Left ventricle myocardium inferior (tissue), 1 donor: ENCODE measurements around the gene RBM38. TPM values are rescaled to one million over a fixed set of nuclear protein-coding genes. Genes with fewer than 3 reads are reported as not detected.

ENCODE experiments used
- DNase-seq: peaks from one replicate; pipeline ENCODE4 v3.0.0-alpha.2; 2020
- H3K27ac ChIP-seq: fragments of 200-600 bp; replicated peaks from 2 replicates; pipeline ENCODE4 v1.8.0; 2021
- H3K27me3 ChIP-seq: fragments of 200-600 bp; 2 replicates; pipeline ENCODE4 v1.8.0; 2021; ENCODE audit warnings: low read depth
- H3K36me3 ChIP-seq: fragments of 200-600 bp; 2 replicates; pipeline ENCODE4 v1.8.0; 2021
- H3K4me1 ChIP-seq: fragments of 200-600 bp; 2 replicates; pipeline ENCODE4 v1.8.0; 2021
- H3K4me3 ChIP-seq: fragments of 200-600 bp; 2 replicates; pipeline ENCODE4 v1.8.0; 2021; ENCODE audit warnings: mild to moderate bottlenecking, moderate library complexity
- H3K9me3 ChIP-seq: fragments of 200-600 bp; replicated peaks from 2 replicates; pipeline ENCODE4 v1.8.0; 2021
- intact Hi-C: fragments of 100-400 bp; cut with micrococcal nuclease; formaldehyde crosslinking; loops from one replicate; pipeline ENCODE4 v1.11.0; 2022
- total RNA-seq: library from RNA; stranded (reverse); fragmentation: NEBNext Ultra II Directional; extraction: Animal tissue kit (Norgen Biotek cat#: 25700); gene quantifications from one replicate; pipeline ENCODE4 v1.2.1, GENCODE V29; 2021
- TF ChIP-seq, protein P1 (sequence below): fragments of 200-600 bp; IDR thresholded peaks from 2 replicates; pipeline ENCODE4 v1.8.0; 2021; ENCODE audit warnings: antibody characterized with exemption, mild to moderate bottlenecking, borderline replicate concordance
- donor health status: DM: no; HTN: yes; CAD: no; lungs with severe emphysema.

Gene RBM38
- total RNA-seq, 1 donor from 2014 or later: 75.5 TPM

GRCh38 chr20:57391439-57392301 lies 474 bp downstream of the RBM38 start:
- intact Hi-C loops: no loop called here
- TF ChIP-seq, protein P1, sequence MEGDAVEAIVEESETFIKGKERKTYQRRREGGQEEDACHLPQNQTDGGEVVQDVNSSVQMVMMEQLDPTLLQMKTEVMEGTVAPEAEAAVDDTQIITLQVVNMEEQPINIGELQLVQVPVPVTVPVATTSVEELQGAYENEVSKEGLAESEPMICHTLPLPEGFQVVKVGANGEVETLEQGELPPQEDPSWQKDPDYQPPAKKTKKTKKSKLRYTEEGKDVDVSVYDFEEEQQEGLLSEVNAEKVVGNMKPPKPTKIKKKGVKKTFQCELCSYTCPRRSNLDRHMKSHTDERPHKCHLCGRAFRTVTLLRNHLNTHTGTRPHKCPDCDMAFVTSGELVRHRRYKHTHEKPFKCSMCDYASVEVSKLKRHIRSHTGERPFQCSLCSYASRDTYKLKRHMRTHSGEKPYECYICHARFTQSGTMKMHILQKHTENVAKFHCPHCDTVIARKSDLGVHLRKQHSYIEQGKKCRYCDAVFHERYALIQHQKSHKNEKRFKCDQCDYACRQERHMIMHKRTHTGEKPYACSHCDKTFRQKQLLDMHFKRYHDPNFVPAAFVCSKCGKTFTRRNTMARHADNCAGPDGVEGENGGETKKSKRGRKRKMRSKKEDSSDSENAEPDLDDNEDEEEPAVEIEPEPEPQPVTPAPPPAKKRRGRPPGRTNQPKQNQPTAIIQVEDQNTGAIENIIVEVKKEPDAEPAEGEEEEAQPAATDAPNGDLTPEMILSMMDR: no peak
- Histone ChIP-seq H3K9me3 (peaks cover under 1% of the 10 kb centered on the region), H3K4me1 (peaks cover 69% of the 10 kb centered on the region), H3K27me3 (no peaks in the 10 kb centered on the region), H3K27ac (peak overlapping the region; percentile 93), H3K36me3 (peaks cover 17% of the 10 kb centered on the region), H3K4me3 (peak overlapping the region; percentile 80)
- no peak for DNase-seq

DNA sequence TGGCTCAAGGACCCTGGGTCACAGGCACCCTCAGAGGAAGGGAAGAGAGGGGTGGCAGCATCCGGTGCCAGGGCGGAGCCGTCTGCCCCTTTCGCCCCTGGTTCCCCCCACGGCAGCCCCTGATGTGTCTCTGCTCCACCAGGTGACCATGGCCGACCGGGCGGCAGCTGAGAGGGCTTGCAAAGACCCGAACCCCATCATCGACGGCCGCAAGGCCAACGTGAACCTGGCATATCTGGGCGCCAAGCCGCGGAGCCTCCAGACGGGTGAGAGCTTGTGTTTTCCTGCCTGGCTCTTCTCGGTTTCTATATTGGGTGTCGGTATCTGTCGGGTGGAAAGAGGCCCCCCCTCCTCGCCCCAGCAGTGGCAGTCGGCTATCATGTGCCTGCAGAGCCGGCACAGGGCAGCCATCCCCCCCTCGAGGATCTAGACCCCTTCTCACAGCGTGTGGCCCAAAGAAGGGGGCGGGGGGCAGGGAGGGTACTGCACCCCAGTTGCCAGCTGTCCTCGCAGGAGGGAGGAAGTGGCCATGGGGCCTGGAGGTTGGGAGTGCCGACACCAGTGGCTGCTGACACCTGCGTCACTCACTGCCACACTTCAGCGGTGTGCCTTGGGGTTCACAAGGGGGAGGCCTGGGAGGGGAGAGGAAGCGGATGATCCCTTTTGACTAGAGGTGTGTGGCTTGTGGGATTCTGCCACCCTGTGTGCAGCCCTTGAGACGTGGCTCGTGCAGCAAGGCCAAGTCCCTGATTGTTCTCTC lies 1.5 kb downstream of the RBM38 start:
- DNase-seq: peak; percentile 68
- Histone ChIP-seq H3K27me3 (no peaks in the 10 kb centered on the region), H3K4me3 (peak overlapping the region; percentile 80), H3K9me3 (no peaks in the 10 kb centered on the region), H3K4me1 (peaks cover 80% of the 10 kb centered on the region), H3K36me3 (peaks cover 26% of the 10 kb centered on the region), H3K27ac (peak overlapping the region; percentile 93)
- TF ChIP-seq, protein P1: no peak
- intact Hi-C loops: no loop called here

GRCh38 chr20:57393321-57394120 lies 2.3 kb downstream of the RBM38 start:
- intact Hi-C loops: no loop called here
- DNase-seq: no peak
- Histone ChIP-seq H3K27me3 (no peaks in the 10 kb centered on the region), H3K9me3 (no peaks in the 10 kb centered on the region), H3K27ac (peak overlapping the region; percentile 93), H3K4me1 (peaks cover 88% of the 10 kb centered on the region), H3K36me3 (peaks cover 26% of the 10 kb centered on the region), H3K4me3 (peak overlapping the region; percentile 80)
- TF ChIP-seq, protein P1: no peak

DNA sequence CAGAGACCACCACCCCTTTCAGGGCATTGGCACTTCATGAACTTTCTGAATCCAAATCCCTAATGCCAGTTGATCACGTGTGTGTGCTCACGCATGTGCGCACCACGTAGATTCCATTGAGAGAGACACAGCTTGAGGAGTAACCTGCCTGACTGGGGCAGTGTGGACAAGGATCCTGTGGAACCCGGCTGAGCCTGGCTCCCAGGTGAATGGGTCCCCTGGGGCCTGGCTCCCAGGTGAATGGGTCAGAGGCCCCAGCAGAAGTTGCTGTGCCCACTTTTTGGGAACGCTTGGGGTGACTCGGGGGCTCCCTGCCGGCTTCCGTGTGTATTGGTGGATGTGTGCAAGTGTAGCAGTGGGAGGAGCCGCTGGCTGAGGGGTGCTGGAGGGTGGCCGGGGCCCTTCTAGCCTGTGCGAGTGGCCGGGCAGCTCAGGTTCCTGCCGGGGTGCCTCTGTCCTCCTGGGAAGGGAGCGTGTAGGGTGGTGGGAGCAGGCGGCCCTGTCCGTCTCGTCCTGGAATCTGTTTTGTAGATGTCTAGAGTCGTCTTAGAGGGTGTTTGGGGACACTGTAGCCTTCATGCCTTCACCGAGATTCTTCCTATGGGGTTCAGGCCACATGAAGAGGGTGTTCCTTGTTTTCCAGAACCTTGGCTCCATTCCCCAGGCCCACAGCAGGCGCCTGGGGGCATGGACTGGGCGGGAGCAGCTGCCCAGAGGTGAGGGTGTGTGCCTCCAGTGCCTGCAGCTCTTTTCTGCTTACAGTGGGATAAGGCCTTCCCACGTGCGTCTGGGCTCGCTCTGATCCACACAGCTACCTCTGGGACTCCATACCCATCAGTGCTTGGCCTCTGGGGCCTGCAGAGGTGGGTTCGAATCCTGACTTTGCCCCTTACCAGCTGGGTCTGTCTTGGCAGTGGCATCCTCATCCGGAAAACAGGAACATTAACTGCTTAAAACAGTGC lies 3.2 kb downstream of the RBM38 start:
- Histone ChIP-seq H3K36me3 (peaks cover 26% of the 10 kb centered on the region), H3K9me3 (no peaks in the 10 kb centered on the region), H3K27me3 (no peaks in the 10 kb centered on the region), H3K4me1 (peaks cover 91% of the 10 kb centered on the region), H3K27ac (peak overlapping the region; percentile 93), H3K4me3 (peak overlapping the region; percentile 80)
- no peak for DNase-seq
- intact Hi-C loops: no loop called here
- TF ChIP-seq, protein P1: no peak
